Panc1 (cell line): ENCODE results near the gene FGGY. TPM values are rescaled to one million over a fixed set of nuclear protein-coding genes. Genes with fewer than 3 reads are reported as not detected.

Experiments
- ATAC-seq: fragments of 200-7000 bp; cut with Tn5 transposase; 2 replicates; pipeline ENCODE4 v1.9.1; 2020; ENCODE audit warnings: mild to moderate bottlenecking, moderate library complexity
- BruUV-seq: library from RNA; stranded (reverse); fragments of 400-500 nt; replicated peaks from 2 replicates; lab custom pipeline; 2021; lab: Mats Ljungman, UMichigan
- CTCF ChIA-PET: fragments of 300-600 bp; sonication (Branson Sonifier 250); formaldehyde crosslinking; loops from one replicate; lab custom pipeline; 2022; ENCODE audit warnings: antibody characterized with exemption; lab: Charles Lee
- POLR2A ChIA-PET: fragments of 300-600 bp; sonication (Branson Sonifier 250); formaldehyde crosslinking; loops from one replicate; lab custom pipeline; 2022; ENCODE audit warnings: antibody characterized with exemption; lab: Charles Lee
- DNase-seq: peaks from one replicate; pipeline ENCODE4 v3.0.0-alpha.2; 2010; ENCODE audit warnings: low read depth, low spot score
- H3K27ac ChIP-seq: 2 replicates; pipeline ENCODE4 v1.5.1; 2011; ENCODE audit warnings: mild to moderate bottlenecking, low read length, inconsistent platforms
- H3K27me3 ChIP-seq: fragments of 200-500 bp; sonication (Bioruptor generic); 2 replicates; pipeline ENCODE4 v1.6.0; 2014; ENCODE audit warnings: low read length, inconsistent platforms; ENCODE audit not compliant: control insufficient read depth, insufficient read depth
- H3K36me3 ChIP-seq: fragments of 200-500 bp; sonication (Bioruptor generic); 2 replicates; pipeline ENCODE4 v1.5.1; 2014; ENCODE audit warnings: inconsistent platforms, mild to moderate bottlenecking, low read length, moderate library complexity; ENCODE audit not compliant: control insufficient read depth, insufficient read depth
- H3K4me1 ChIP-seq: 2 replicates; pipeline ENCODE4 v1.5.1; 2011; ENCODE audit warnings: inconsistent platforms, mild to moderate bottlenecking, low read length, moderate library complexity; ENCODE audit not compliant: control insufficient read depth, insufficient read depth
- H3K4me3 ChIP-seq, 2 experiments: 2 replicates each; pipeline ENCODE4 v1.5.1; 2011 to 2012; ENCODE audit warnings: low read depth in 2 of 2, low read length in 2 of 2, mild to moderate bottlenecking in 2 of 2, inconsistent platforms in 1 of 2, moderate library complexity in 1 of 2
- H3K9me3 ChIP-seq: fragments of 200-500 bp; sonication (Bioruptor generic); 2 replicates; pipeline ENCODE4 v1.5.1; 2014; ENCODE audit warnings: low read depth, mild to moderate bottlenecking, inconsistent platforms, low read length, moderate library complexity; ENCODE audit not compliant: control insufficient read depth, insufficient read depth
- CTCF ChIP-seq: fragments of 450-650 bp; IDR thresholded peaks from 2 replicates; pipeline ENCODE4 v1.5.1; 2017; ENCODE audit warnings: mild to moderate bottlenecking
- POLR2AphosphoS5 ChIP-seq: IDR thresholded peaks from 2 replicates; pipeline ENCODE4 v1.6.1; 2012; ENCODE audit warnings: mild to moderate bottlenecking, low read depth, low read length, moderate library complexity
- REST ChIP-seq, 2 experiments: IDR thresholded peaks; 2 replicates each; pipeline ENCODE4 v1.6.1; 2011 to 2012; ENCODE audit warnings: low read depth in 2 of 2, control low read depth in 1 of 2, low read length in 1 of 2, mild to moderate bottlenecking in 1 of 2, moderate library complexity in 1 of 2; ENCODE audit not compliant: insufficient read depth in 1 of 2
- SIN3A ChIP-seq: IDR thresholded peaks from 2 replicates; pipeline ENCODE4 v1.6.1; 2012; ENCODE audit warnings: low read depth, mild to moderate bottlenecking, low read length, moderate library complexity, borderline replicate concordance; ENCODE audit not compliant: insufficient read depth
- TCF7L2 ChIP-seq: IDR thresholded peaks from 2 replicates; pipeline ENCODE4 v1.6.1; 2011; ENCODE audit warnings: mild to moderate bottlenecking, low read depth, low read length, inconsistent platforms
- in situ Hi-C: cut with HindIII; loops from 2 replicates; pipeline ENCODE4 v1.10.0; 2016; ENCODE audit warnings: low sequenced_read_pairs, low pct_unique_long_range_greater_than_20kb
- intact Hi-C: fragments of 100-400 bp; cut with micrococcal nuclease; formaldehyde crosslinking; loops from one replicate; pipeline ENCODE4 v1.10.0; 2022; ENCODE audit not compliant: unreplicated experiment
- total RNA-seq: library from RNA; stranded (reverse); gene quantifications from one replicate; pipeline ENCODE4 v1.2.1, GENCODE V29; 2021; ENCODE audit not compliant: unreplicated experiment

FGGY gene
- total RNA-seq, 1 experiment from 2014 or later: 15.5 TPM

- POLR2A ChIA-PET: no interaction called here
- CTCF ChIA-PET: no interaction called here
- no peak for ATAC-seq
- BruUV-seq: no TSS peak
- no peak for DNase-seq
- no peak overlapping the region for H3K27ac ChIP-seq
- in situ Hi-C loops (no loop called here), intact Hi-C loops (no loop called here)
- H3K36me3 ChIP-seq: no peaks in the 10 kb centered on the region
- no peaks in the 10 kb centered on the region for H3K9me3 ChIP-seq
- H3K27me3 ChIP-seq: no peaks in the 10 kb centered on the region
- no peaks in the 10 kb centered on the region for H3K4me1 ChIP-seq
- TF ChIP-seq POLR2AphosphoS5 (no peak), TCF7L2 (no peak), SIN3A (no peak), REST (IDR thresholded peaks at IDR 0.05; ENCODE audit: insufficient read depth in 1 of 2, low read depth in 2 of 2, low read length in 1 of 2) (no peak)
- H3K4me3 ChIP-seq: no peak overlapping the region
These were observed 501.7 kb downstream of the FGGY start for GRCh38 chr1:59798600-59798999.

- intact Hi-C loops: no loop called here
- in situ Hi-C loops: no loop called here
- Histone ChIP-seq H3K4me1 (no peaks in the 10 kb centered on the region), H3K27me3 (peaks cover 7% of the 10 kb centered on the region; the same call in 1 of the 2 replicates), H3K9me3 (no peaks in the 10 kb centered on the region), H3K27ac (no peak overlapping the region), H3K36me3 (no peaks in the 10 kb centered on the region), H3K4me3 (no peak overlapping the region)
- POLR2A ChIA-PET: no interaction called here
- BruUV-seq: no TSS peak
- DNase-seq: no peak
- CTCF ChIA-PET: no interaction called here
- TF ChIP-seq SIN3A: no peak
- TF ChIP-seq TCF7L2: no peak
- TF ChIP-seq REST (IDR thresholded peaks at IDR 0.05; ENCODE audit: insufficient read depth in 1 of 2, low read depth in 2 of 2, low read length in 1 of 2): no peak
- no peak for TF ChIP-seq CTCF
- no peak for ATAC-seq
These were observed 506.7 kb downstream of the FGGY start for GRCh38 chr1:59803458-59804038.
